ENCODE data around the gene CASQ2. TPM values are rescaled to one million over a fixed set of nuclear protein-coding genes. Genes with fewer than 3 reads are reported as not detected.

CASQ2 gene
- total RNA-seq, 1 experiment from 2014 or later = not detected

- Histone ChIP-seq H3K9me3 (ENCODE audit: control insufficient read depth in 1 of 2, insufficient read depth in 1 of 2, low read depth in 1 of 2, low read length in 2 of 2) (no peaks in the 10 kb centered on the region), H3K4me3 (replicated peaks in 1 of 2; ENCODE audit: low read depth in 1 of 2, low read length in 2 of 2) (no peak overlapping the region), H3K27ac (ENCODE audit: low read depth, low read length) (no peak overlapping the region), H2AFZ (ENCODE audit: low read depth, low read length, poor library complexity, severe bottlenecking) (no peak overlapping the region), H3K79me2 (ENCODE audit: insufficient read depth, low read length) (no peaks in the 10 kb centered on the region), H3K4me2 (ENCODE audit: low read length) (no peak overlapping the region), H3K27me3 (ENCODE audit: insufficient read depth, low read length) (no peaks in the 10 kb centered on the region), H3K36me3 (ENCODE audit: control insufficient read depth in 1 of 2, insufficient read depth in 2 of 2, low read length in 2 of 2) (no peaks in the 10 kb centered on the region), H3K9ac (ENCODE audit: low read length) (no peak overlapping the region), H3K4me1 (ENCODE audit: control insufficient read depth in 1 of 2, insufficient read depth in 2 of 2, low read length in 2 of 2) (no peaks in the 10 kb centered on the region), H3K9me2 (ENCODE audit: insufficient read depth) (no peaks in the 10 kb centered on the region), H4K20me1 (ENCODE audit: insufficient read depth) (no peaks in the 10 kb centered on the region)
- intact Hi-C loops (cut with micrococcal nuclease) = loop anchor here (1.0 to 5.0 kb wide), 3 partner anchors 56 to 98 kb away; no protein-coding TSS in a partner anchor
- ChIA-PET CTCF (interaction anchor here (0.8 to 4.0 kb wide), 26 partner anchors 9 to 794 kb away, joined by 3 to 32 read pairs (median 6); no protein-coding TSS in a partner anchor), POLR2A (no interaction called here), RAD21 (ENCODE audit: low non-redundant PET in 1 of 2, low total read pairs in 2 of 2, uncharacterized antibody in 2 of 2, unreplicated experiment in 2 of 2) (interaction anchor here (1.2 to 1.5 kb wide), 3 partner anchors 98 to 793 kb away, joined by 3 to 12 read pairs (median 10); no protein-coding TSS in a partner anchor)
- DNase-seq (ENCODE audit: low read depth, low spot score) = no peak
- BruUV-seq (replicated peaks) = no TSS peak
- TF ChIP-seq RAD21 (IDR thresholded peaks at IDR 0.05; ENCODE audit: low read depth) (no peak), CEBPB (IDR thresholded peaks at IDR 0.05; ENCODE audit: low read depth) (no peak), POLR2AphosphoS5 (IDR thresholded peaks at IDR 0.05; ENCODE audit: low read depth, low read length) (no peak), SIN3A (IDR thresholded peaks at IDR 0.05; ENCODE audit: low read depth) (no peak), EZH2 (IDR thresholded peaks at IDR 0.05) (no peak), ATF3 (IDR thresholded peaks at IDR 0.05) (no peak), CBX3 (IDR thresholded peaks at IDR 0.05; ENCODE audit: low read depth) (no peak), EGR1 (IDR thresholded peaks at IDR 0.05; ENCODE audit: low read depth) (no peak), REST (IDR thresholded peaks at IDR 0.05; ENCODE audit: low read depth) (no peak), YY1 (IDR thresholded peaks at IDR 0.05; ENCODE audit: extremely low read depth, insufficient replicate concordance, low read depth, low read length) (no peak), SRF (IDR thresholded peaks at IDR 0.05; ENCODE audit: low read depth) (no peak), ZNF274 (IDR thresholded peaks at IDR 0.05; ENCODE audit: low read depth, low read length) (no peak), MAX (IDR thresholded peaks at IDR 0.05) (no peak), CTCF (IDR thresholded peaks at IDR 0.05 in 2 of 3, conservative IDR thresholded peaks at IDR 0.05 in 1 of 3; ENCODE audit: borderline replicate concordance in 1 of 3, insufficient read depth in 1 of 3, low read depth in 2 of 3, low read length in 2 of 3) (no peak), SP1 (IDR thresholded peaks at IDR 0.05; ENCODE audit: low read depth) (no peak), ELF1 (IDR thresholded peaks at IDR 0.05; ENCODE audit: borderline replicate concordance, low read depth) (no peak)
- no peak for ATAC-seq
Observed at GRCh38 chr1:115705963-115706362, 62.6 kb downstream of the CASQ2 start.
